Stimulated activated CD8-positive, alpha-beta memory T cell treated with anti-CD3 and anti-CD28 coated beads, Interleukin-4, amount 100 ng/mL, for 48 hours (primary cell): ENCODE data around the gene SPANXA2.
"Not testable (repeated sequence)": the region's sequence is repeated elsewhere in the genome, so short reads cannot be mapped to it uniquely, and the experiment has no call there.

Experiments used
- DNase-seq: peaks from one replicate; pipeline ENCODE4 v3.0.0-alpha.2; 2020

SPANXA2 gene

GRCh38 chrX:141589408-141589807 lies at the start of gene SPANXA2:
Gene SPANXA2, plus strand, starts transcription at chrX:141589708. Its CDS starts 60 bp downstream, at chrX:141589768.
- not testable (repeated sequence) for DNase-seq

DNA sequence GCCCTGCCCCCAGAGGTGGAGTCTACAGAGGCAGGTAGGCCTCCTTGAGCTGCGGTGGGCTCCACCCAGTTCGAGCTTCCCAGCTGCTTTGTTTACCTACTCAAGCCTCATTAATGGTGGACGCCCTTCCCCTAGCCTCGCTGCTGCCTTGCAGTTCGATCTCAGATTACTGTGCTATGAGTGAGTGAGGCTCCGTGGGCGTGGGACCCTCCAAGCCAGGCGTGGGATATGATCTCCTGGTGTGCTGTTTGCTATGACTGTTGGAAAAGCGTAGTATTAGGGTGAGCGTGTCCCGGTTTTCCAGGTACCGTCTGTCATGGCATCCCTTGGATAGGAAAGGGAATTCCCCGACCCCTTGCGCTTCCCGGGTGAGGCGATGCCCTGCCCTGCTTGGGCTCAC lies 47.0 kb upstream of the SPANXA2 start:
- not testable (repeated sequence) for DNase-seq

GRCh38 chrX:141584638-141585037 lies 4.9 kb upstream of the SPANXA2 start, which contains the start of gene SPANXA1:
Gene SPANXA1, minus strand, starts transcription at chrX:141584738. Its CDS starts 60 bp downstream, at chrX:141584678.
- not testable (repeated sequence) for DNase-seq

DNA sequence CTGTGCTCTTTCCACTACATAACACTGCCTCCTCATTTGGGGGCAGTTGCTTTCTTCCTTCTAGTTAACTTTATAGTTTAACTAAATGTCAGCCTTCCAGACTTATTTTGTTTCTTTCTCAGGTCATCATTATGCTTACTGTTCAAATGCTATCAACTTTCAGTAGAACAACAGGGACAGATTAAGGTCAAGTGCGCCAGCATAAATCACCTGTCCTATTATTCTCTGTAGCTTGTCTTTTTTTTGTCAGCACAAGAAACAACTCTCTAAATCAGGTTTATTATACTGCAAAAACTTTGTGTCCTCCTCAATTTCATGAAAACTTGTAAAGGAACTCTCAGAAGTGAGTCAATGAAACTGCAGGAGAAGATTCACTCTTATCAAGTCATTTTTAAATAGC lies 19.6 kb downstream of the SPANXA2 start:
- DNase-seq = no peak

DNA sequence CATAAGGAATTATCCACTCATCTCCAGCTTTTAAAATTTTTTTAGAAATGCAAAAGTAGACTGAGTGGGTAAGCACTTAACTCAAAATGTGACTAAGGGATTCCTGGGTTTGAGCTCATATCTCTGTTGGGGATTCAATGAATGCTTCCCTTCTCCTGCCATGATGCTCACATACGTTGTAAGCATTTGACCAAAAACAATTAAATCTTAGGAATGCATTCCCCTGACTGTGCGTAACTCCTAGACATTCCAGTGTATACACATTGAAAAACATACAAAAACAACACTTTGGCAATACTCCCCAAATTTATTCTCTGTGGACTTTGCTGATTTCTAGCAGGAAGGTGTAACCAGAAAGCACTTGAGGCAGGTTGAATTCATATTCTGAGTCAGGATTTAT lies 29.8 kb downstream of the SPANXA2 start:
- no peak for DNase-seq

DNA sequence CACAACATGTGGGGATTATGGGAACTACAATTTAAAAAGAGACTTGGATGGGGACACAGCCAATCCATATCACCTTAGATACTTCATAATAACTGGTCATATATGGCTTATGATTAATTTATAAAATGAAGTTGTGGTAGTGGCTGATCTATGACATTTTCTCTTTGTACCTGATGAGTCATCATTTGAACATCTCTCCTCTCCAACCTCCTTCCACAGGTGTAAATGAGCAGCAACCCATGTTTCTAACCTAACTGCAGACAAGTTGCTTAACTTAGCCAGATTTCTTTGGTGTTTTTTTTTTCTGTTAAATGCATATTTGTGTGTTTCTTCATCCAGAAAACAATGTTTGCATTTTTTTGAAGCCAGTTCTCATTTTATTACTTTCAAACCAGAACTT lies 42.6 kb downstream of the SPANXA2 start:
- no peak for DNase-seq

- no peak for DNase-seq
Observed at GRCh38 chrX:141638550-141638949, 49.0 kb downstream of the SPANXA2 start.
